ENCODE data around the gene MAT1A.

Gene MAT1A

GRCh38 chr10:80280071-80280800, 9.2 kb downstream of the MAT1A start:
- TF ChIP-seq SIN3A (IDR thresholded peaks at IDR 0.05; ENCODE audit: borderline replicate concordance, insufficient read depth, low read length) (no peak), FOXP2 (optimal IDR thresholded peaks at IDR 0.05; ENCODE audit: borderline replicate concordance, extremely low read depth, extremely low read length, insufficient read depth) (no peak), TAF1 (IDR thresholded peaks at IDR 0.05; ENCODE audit: borderline replicate concordance, insufficient read depth, low read length) (no peak), POLR2AphosphoS5 (IDR thresholded peaks at IDR 0.05; ENCODE audit: low read depth, low read length) (no peak), REST (IDR thresholded peaks at IDR 0.05; ENCODE audit: insufficient read depth in 1 of 2, low read depth in 2 of 2, low read length in 2 of 2) (no peak)

- TF ChIP-seq POLR2AphosphoS5 (IDR thresholded peaks at IDR 0.05; ENCODE audit: low read depth, low read length) (no peak), FOXP2 (optimal IDR thresholded peaks at IDR 0.05; ENCODE audit: borderline replicate concordance, extremely low read depth, extremely low read length, insufficient read depth) (no peak), REST (IDR thresholded peaks at IDR 0.05; ENCODE audit: insufficient read depth in 1 of 2, low read depth in 2 of 2, low read length in 2 of 2) (no peak), SIN3A (IDR thresholded peaks at IDR 0.05; ENCODE audit: borderline replicate concordance, insufficient read depth, low read length) (no peak), TAF1 (IDR thresholded peaks at IDR 0.05; ENCODE audit: borderline replicate concordance, insufficient read depth, low read length) (no peak)
These were observed 10.3 kb downstream of the MAT1A start for GRCh38 chr10:80279146-80279545.

- TF ChIP-seq TAF1 (IDR thresholded peaks at IDR 0.05; ENCODE audit: borderline replicate concordance, insufficient read depth, low read length): no peak
- TF ChIP-seq POLR2AphosphoS5 (IDR thresholded peaks at IDR 0.05; ENCODE audit: low read depth, low read length): no peak
- TF ChIP-seq FOXP2 (optimal IDR thresholded peaks at IDR 0.05; ENCODE audit: borderline replicate concordance, extremely low read depth, extremely low read length, insufficient read depth): no peak
- TF ChIP-seq REST (IDR thresholded peaks at IDR 0.05; ENCODE audit: insufficient read depth in 1 of 2, low read depth in 2 of 2, low read length in 2 of 2): no peak
- TF ChIP-seq SIN3A (IDR thresholded peaks at IDR 0.05; ENCODE audit: borderline replicate concordance, insufficient read depth, low read length): no peak
These were observed 11.0 kb downstream of the MAT1A start for GRCh38 chr10:80278480-80278879.

GRCh38 chr10:80277567-80278250, 11.7 kb downstream of the MAT1A start:
- TF ChIP-seq SIN3A (IDR thresholded peaks at IDR 0.05; ENCODE audit: borderline replicate concordance, insufficient read depth, low read length) (no peak), FOXP2 (optimal IDR thresholded peaks at IDR 0.05; ENCODE audit: borderline replicate concordance, extremely low read depth, extremely low read length, insufficient read depth) (no peak), TAF1 (IDR thresholded peaks at IDR 0.05; ENCODE audit: borderline replicate concordance, insufficient read depth, low read length) (no peak)

- TF ChIP-seq TAF1 (IDR thresholded peaks at IDR 0.05; ENCODE audit: borderline replicate concordance, insufficient read depth, low read length) (no peak), POLR2AphosphoS5 (IDR thresholded peaks at IDR 0.05; ENCODE audit: low read depth, low read length) (no peak), SIN3A (IDR thresholded peaks at IDR 0.05; ENCODE audit: borderline replicate concordance, insufficient read depth, low read length) (no peak), FOXP2 (optimal IDR thresholded peaks at IDR 0.05; ENCODE audit: borderline replicate concordance, extremely low read depth, extremely low read length, insufficient read depth) (no peak), REST (IDR thresholded peaks at IDR 0.05; ENCODE audit: insufficient read depth in 1 of 2, low read depth in 2 of 2, low read length in 2 of 2) (no peak)
These were observed 12.4 kb downstream of the MAT1A start for GRCh38 chr10:80277016-80277415.

Measured in PFSK-1 (cell line).